SK-MEL-5 (cell line): ENCODE results near the gene LRMDA. TPM values are rescaled to one million over a fixed set of nuclear protein-coding genes. Genes with fewer than 3 reads are reported as not detected.

Experiments used
- DNase-seq: peaks from one replicate; pipeline ENCODE4 v3.0.0-alpha.2; 2016; ENCODE audit warnings: low read depth, low spot score
- in situ Hi-C: cut with HindIII; loops from 2 replicates; pipeline ENCODE4 v1.10.0; 2016; ENCODE audit warnings: low sequenced_read_pairs, high pct_unique_total_duplicates, low pct_unique_long_range_greater_than_20kb
- total RNA-seq: library from RNA; depleted of rRNA; stranded (reverse); fragments of >200 nt; shearing (Covaris generic); gene quantifications from 2 replicates; pipeline ENCODE4 v1.2.3, GENCODE V29; 2014

Gene LRMDA
- total RNA-seq, 1 experiment from 2014 or later = 25.2 TPM

DNA sequence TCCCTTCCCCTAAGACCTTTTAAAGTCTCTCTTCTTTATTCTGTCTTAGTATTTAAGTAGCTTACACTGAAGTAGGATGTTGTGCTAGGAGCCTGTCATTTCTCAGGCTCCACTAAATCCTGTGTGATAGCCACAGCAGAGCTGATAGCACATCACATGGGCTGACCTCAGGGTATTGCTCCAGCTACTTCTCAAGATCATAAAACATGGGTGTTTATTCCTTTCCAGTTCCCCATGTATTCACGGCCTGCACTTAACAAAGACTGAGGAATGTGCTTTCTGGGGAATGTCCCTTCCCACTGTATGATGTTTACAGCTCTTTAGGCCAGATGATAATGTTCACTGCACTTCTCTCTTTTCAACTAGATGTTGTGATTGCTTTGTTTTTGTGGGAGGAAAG lies 1119.4 kb downstream of the LRMDA start:
- DNase-seq = no peak
- in situ Hi-C loops = no loop called here

DNA sequence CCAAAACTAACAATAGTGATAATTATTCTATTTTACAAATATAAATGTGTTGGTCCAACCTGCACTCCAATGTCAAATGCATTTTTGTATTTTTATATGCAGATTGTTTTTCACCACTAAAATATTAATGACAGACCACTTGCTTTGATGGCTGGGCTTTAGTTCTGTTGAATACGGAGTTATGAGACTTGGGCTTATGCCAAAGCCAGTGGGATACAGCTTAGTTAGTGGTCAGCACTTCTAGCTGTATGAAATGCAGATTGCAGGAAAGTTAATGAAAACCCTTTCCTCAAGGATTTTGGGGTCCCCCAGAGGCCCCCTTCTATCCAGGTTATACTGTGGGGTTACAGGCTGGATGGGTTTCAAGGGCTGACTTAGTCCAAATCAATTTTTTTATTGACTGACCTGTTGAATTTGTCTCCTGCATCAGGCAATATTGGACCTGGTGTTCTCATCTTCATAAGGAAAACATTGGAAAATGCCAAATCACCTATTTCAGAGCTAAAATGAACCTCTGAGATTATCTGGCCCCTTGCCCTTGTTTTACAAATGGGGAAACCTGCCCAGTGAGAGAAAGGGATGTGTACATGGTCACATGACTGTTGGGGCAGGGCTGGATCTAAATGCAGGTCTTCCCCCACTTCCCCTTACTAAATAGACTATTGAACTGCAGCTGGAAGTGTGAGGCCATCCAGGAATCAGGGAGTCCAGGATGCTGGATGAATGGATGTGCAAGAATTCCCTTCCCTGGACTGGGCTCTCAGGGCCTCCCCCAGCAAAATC lies 1120.9 kb downstream of the LRMDA start:
- in situ Hi-C loops = no loop called here

DNA sequence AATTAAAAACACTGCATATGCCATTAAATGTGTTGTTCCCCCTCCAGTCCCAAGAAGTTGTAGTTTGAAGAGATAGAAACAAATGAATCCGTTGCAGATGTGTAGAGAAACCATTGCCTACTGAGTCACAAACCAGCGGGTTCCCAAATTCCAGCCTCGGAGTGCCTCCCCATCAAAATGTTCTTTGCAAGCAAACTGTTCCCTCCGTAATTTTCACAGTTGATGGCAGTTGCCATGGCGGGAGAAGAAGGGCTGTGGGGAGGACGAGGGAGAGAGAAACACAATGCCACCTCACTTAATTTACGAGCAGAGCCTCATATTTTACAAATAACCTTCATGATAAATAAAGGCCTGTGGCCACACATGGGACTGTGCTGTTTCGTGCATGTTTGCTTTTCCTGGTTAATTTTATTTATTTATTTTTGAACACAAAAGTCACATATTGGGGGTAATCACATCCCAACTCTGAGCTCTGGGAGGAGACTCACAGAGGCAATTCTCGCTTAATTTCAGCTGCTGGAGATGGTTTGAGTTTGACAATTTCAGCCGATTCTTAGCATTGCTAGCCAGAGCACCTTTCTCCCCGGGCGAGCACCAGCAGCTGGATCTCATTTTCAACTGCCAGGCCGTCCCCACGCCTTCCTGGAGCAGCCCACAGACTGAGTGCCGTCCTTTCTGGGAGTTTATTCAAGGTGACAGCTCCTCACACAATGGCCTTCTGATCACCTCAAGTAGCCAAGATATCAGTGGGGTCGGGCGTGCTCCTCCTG lies 1122.0 kb downstream of the LRMDA start:
- DNase-seq = no peak
- in situ Hi-C loops = no loop called here

More for the DNA sequence above, 1120.9 kb downstream of the LRMDA start:
- DNase-seq = no peak

DNA sequence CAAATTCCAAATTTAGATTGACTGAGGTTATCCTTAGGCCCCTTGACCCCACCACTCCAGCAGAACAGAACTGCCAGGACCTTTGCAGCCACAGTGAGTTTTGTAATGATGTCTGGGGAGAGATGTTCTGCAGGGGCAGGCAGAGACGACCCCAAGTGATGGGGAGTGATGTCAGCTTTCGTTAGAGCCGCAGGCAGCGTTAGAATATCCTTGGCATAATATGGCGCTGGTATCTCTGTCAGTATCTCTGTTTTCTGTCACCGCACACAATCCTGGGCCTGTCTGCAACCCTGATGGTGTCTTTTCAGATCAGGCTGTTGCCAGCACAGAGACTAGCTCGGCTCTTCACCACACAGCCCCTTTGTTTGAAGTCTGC lies 1122.6 kb downstream of the LRMDA start:
- no peak for DNase-seq
- in situ Hi-C loops = no loop called here

DNA sequence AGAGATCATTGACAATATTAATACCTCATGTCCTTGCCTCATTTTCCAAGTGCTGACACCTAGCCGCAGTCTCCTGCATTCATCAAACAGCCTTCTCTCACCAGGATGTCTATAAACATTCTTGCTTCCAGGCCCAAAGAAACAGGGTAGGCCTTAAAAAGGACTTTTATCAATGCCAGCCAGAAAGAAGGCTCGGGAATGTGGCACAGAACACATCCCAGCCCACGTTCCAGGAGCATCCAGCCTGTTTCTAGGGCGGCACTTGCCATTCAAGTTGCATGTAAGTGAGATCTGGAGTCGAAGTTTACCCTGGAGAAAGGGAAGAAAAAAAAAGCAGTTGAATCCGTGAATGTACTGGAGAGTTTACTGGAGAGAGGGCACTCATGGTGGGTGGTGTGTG lies 1123.1 kb downstream of the LRMDA start:
- in situ Hi-C loops = no loop called here
- no peak for DNase-seq

DNA sequence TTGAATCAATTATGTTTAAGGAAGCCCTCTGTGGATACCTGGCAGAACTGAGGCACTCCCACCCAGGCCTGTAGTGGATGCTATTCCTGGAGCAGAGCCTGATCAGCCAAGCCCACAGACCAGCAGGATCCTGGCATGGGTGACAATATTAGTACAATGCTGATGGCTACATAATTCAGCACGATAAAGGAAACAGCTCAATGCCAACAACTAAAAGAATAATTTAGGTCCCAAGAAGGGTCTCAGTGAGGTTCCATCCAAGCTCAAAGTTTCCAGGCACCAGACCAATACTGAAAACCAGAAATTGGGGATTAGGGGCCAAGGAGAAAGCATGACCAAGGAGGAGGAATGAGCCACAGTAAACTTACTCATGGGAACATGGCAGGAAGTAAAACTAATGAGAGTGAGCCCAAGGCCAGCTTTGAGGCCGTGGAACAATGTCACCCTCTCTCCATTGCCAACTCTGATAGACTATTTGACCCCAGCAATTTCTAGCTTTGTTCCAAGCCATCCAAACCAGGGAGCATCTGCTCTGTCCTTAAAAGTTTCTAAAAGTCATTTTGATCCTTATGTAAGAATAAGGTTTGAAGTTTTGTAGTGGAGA lies 1123.7 kb downstream of the LRMDA start:
- in situ Hi-C loops = no loop called here
- no peak for DNase-seq

DNA sequence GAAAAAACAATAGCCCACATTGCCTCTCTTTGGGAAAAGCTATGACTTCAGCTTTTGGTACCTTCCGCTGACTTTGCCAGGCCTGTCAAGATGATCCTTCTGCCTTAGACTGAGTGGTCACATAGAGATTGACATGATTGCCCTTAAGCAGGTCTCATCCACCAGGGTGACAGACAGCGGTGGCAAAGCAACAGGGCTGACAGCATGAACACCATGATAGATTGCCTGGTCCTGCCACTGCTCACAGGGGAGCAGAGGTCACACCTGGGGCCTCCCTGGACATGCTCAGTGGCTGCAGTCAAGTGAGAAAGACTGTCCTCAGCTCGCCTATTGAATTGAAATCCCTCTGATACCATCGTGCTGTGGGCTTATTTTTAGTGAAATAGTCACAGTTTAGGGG lies 1125.9 kb downstream of the LRMDA start:
- DNase-seq = no peak
- in situ Hi-C loops = no loop called here

DNA sequence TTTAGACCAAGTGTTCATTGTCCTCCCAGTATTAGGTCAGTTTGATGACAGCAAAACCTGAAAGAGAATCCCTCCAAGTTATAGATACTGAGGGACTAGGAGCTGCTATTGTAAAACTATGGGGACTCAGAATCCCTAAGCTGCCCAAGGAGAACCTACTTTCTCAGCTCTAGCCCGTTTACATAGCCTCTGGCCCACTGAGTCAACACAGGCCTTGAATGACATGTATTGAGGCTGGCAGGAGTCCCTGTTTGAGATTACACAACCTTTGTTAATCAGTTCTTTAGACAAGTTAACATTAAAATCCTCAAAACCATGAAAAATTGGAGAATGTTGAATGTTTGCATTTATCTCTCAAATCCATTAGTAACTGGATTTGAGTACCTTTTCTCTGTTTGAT lies 1127.2 kb downstream of the LRMDA start:
- in situ Hi-C loops = no loop called here

DNA sequence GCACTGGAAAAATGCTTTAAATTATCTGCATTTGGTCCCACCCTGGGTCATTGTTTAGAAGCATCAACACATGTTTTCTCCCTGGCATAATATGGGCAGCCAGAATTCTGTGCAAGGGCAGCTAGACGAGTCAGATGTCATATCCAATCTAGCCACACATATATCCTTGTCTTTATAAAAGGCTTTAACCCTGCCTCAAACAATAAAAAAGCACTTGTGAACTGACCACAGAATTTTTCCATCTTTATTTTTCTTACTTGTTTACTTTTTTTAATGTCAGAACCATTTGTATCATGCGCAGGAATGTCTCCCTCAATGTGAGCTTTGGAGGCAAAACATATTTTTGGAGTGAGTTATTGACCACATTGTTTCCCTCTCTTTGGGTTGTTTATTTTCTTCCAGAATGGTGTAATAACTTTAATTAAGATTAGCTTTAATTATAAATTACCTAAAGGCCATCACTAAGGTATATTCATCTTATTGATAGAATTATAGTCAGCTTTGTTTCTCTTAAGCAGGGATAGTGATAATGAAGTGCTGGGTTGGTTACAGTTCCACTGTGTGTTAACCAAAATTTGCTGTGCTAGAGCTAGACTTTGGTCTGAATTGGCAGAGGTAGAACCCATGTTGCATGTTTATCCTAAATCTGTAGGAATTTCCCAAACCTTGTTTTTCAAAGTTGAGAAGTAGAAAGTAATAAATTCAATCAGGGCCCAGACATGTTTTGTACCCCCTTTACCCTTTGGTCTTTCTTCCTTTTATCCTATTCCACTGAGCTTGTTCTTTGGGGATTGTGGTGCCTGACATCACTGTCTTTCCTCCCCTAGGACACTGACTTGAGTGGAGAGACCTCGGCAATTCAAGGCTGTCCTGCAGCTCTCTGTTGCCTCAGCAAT lies 1127.8 kb downstream of the LRMDA start:
- in situ Hi-C loops = no loop called here
- no peak for DNase-seq

More for the DNA sequence above, 1127.2 kb downstream of the LRMDA start:
- no peak for DNase-seq

DNA sequence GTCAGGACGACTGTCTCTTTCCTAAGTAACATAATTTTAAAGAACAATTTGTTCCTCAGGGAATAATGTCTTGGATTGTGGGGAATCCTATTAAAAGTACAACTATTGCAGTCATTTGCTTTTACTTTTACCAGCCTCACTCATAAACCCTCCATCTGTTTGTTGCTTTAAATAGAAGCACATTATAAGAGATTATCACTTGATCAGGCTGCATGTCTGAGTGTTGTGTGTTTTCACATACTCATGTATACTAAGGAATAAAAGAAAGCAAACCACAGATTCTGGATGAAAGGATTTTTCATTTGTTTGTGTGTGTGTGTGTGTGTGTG lies 1128.4 kb downstream of the LRMDA start:
- DNase-seq = no peak
- in situ Hi-C loops = no loop called here

DNA sequence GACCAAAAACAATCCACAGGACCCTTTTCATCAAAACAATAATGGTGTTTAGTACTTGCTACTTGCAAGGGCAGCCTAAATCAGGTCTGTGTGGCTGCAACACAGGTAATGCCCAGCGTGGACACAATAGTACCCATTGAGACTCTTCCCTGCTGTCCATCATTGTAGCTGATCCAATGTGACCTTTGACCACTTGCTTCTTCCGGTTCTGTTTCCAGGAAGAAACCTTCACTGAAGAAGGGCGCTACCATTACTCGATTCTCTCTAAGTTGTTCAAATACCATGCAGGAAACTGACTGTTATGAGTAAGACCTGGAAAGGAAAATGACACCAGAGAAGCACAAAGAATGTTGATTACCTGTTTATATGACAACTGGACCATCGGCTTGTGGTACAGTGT lies 1128.9 kb downstream of the LRMDA start:
- in situ Hi-C loops = no loop called here
- DNase-seq = no peak

DNA sequence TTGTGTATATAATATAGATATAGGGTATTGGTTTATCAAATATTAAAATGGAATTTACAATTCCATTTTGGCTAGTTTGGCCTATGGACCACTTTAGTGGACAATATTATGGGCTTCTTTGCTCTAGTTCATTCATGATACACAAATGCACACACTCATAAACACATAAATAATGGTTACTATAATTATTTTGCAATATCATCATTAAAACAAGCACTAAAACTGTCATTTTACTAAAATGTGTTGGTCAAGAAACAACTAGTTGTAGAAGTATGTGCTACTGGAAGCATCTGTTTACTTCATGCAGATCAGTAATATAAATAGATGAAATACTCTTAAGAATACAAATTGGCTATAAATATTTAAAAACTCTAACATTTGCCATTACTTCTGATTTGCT lies 1131.9 kb downstream of the LRMDA start:
- DNase-seq = no peak
- in situ Hi-C loops = no loop called here

DNA sequence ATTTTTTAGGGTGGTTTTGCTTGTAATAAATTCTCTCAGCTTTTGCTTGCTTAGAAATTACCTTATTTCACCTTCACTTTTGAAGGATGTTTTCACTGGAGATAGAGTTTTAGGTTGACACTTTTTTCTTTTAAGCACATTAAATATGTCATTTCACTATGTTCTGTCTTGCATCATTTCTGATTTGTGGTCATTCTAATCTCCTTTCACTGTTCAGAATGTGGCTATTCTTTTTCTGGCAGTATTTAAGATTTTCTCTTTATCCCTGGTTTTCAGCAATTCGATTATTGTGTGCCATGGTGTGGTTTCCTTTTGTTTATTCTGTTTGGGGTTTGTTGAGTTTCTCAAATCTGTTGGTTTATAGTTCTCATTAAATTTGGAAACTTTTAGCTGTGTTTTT lies 1140.6 kb downstream of the LRMDA start:
- in situ Hi-C loops = no loop called here
- DNase-seq = no peak

DNA sequence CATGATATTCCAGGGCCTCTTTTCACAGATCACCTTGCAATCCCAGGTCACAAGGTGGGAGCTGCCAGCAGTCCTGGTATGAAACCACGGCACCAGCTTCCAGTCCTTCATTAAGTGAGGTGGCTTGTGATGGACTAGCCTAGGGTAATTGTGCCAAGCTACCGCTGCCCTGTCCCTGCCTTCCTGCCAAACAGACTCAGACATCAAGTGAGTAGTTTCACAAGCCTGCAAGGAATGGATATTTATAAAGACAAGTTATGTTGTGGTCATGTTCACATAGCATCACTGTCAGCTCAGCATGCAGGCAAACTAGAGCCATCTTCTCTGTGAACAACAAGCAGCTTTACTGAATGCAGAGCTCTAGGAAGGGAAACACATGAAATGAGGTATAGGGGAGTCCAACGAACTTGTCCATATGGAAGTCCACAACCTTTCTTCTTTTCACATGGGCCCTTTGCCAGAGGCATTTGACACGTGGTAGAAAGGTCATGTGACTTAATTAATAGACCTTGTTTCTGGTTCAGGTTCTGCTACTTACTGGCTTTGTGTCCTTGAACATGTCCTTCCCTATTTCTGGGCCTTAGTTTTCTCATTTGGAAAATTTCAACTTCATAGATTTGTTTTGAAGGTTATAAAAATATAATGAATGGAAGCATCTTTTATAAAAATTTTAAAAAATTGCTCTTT lies 1145.0 kb downstream of the LRMDA start:
- DNase-seq = no peak
- in situ Hi-C loops = no loop called here

DNA sequence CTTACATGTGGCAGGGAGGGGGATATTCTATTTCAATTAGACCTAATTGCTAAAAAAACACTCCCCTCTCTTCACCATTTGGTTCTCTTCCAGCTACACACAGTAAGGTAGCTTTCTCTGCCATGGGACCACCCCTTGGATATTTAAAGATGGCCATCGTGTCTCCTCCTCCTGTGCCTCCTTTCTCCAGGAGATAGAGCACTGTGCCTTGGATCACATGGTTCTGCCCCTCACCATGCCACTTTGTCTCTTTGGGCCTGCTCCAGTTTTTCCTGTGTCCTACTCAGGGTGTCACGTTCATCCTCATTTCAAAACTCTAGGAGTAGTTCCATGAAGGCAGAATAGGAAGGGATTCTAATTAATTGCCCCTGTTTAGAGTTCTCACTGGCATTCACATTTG lies 1146.0 kb downstream of the LRMDA start:
- in situ Hi-C loops = no loop called here
- DNase-seq = no peak

DNA sequence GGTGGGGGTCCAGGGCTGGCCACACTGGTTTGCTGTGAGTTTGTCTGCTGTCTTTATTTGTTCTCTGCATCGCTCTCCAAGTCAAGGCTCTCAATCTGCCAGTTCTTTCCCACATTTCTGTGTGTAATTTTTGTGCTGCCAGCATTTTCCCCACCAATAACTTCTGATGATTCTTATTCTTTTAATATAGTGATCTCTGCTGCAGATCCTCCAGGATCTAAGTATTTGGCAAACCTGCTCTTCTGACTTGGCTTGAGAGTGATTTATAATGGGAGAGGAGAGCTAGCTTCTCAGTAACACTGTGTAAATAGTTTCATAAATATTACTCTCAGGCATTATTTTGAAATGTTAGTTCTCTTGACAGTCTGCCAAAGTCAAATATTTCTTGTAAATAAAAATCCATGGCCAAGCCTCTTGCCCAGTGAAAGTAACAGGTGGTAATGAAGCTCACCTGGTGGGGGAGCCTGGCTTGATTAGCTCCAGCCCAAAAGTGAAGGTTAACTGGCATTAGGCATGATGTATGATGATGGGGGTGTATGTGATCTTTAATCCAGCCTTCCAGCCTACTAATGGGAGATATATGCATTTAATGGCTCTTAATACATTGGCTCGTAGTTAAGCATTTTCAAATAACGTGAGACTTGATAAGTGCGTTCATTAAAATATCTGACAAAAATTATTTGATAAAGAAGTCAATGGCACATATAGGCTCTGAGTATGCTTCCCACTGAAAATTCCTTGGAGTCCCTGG lies 1150.3 kb downstream of the LRMDA start:
- in situ Hi-C loops = no loop called here
- DNase-seq = no peak

DNA sequence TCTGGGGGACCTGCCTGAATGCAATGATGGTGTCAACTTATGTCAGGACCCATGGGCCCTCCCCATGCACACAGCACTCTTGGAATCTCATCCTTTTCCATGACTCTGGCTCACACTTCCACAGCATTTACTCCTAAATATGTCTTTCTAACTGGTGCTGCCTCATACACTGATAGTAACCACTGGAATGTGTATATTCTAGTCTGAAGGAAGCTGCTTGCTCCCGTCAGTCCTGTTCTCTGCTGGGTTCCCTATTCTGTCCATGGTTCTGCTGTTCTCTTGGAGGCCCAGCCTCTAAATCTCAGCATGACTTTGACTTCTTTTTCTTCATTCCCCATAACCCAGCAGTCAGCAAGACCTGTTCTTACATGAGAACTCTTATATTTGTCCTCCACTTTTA lies 1151.1 kb downstream of the LRMDA start:
- in situ Hi-C loops = no loop called here
- no peak for DNase-seq
